Lung microvascular endothelial cell (primary cell): ENCODE measurements around the gene PPP1R37. TPM values are rescaled to one million over a fixed set of nuclear protein-coding genes. Genes with fewer than 3 reads are reported as not detected.
"Not testable (repeated sequence)": the region's sequence is repeated elsewhere in the genome, so short reads cannot be mapped to it uniquely, and the experiment has no call there.

Experiments
- DNase-seq, 2 donors: peaks; one replicate each; pipeline versions ENCODE4 v3.0.0 to v3.0.0-alpha.2; 2010; ENCODE audit warnings: low read depth in 2 of 2
- total RNA-seq: library from RNA; depleted of rRNA; stranded (reverse); fragments of >200 nt; gene quantifications from 2 replicates; pipeline ENCODE4 v1.2.1, GENCODE V29; 2014

PPP1R37 gene
- total RNA-seq, 1 donor from 2014 or later, result 24.0 TPM

GRCh38 chr19:45094707-45095106 lies 1.7 kb downstream of the PPP1R37 start:
- DNase-seq, result no peak

GRCh38 chr19:45095496-45096413 lies 2.8 kb downstream of the PPP1R37 start:
- DNase-seq, result no peak

GRCh38 chr19:45096700-45097099 lies 3.7 kb downstream of the PPP1R37 start:
- no peak for DNase-seq

GRCh38 chr19:45097450-45097775 lies 4.4 kb downstream of the PPP1R37 start:
- DNase-seq, result no peak

GRCh38 chr19:45097776-45098520 lies 5.0 kb downstream of the PPP1R37 start:
- DNase-seq, result peak; percentile 90 to 95

- DNase-seq, result peak; percentile 74 to 90
These were observed 5.8 kb downstream of the PPP1R37 start for GRCh38 chr19:45098521-45099466.

GRCh38 chr19:45099467-45100191 lies 6.7 kb downstream of the PPP1R37 start:
- no peak for DNase-seq

- DNase-seq, result no peak
These were observed 7.2 kb downstream of the PPP1R37 start for GRCh38 chr19:45100201-45100600.

GRCh38 chr19:45100846-45101252 lies 7.9 kb downstream of the PPP1R37 start:
- peak; percentile 27 to 31 for DNase-seq

- no peak for DNase-seq
These were observed 8.8 kb downstream of the PPP1R37 start for GRCh38 chr19:45101806-45102205.

GRCh38 chr19:45102481-45102880 lies 9.5 kb downstream of the PPP1R37 start:
- no peak for DNase-seq

- DNase-seq, result no peak
These were observed 10.2 kb downstream of the PPP1R37 start for GRCh38 chr19:45103156-45103507.

GRCh38 chr19:45103508-45104319 lies 10.7 kb downstream of the PPP1R37 start:
- DNase-seq, result no peak

- DNase-seq, result no peak
These were observed 11.8 kb downstream of the PPP1R37 start for GRCh38 chr19:45104658-45105349.

- not testable (repeated sequence) for DNase-seq
These were observed 13.4 kb downstream of the PPP1R37 start for GRCh38 chr19:45106363-45106762.

GRCh38 chr19:45107621-45108150 lies 14.7 kb downstream of the PPP1R37 start:
- DNase-seq, result peak in 1 of 2 donors; percentile 72

GRCh38 chr19:45110851-45111266 lies 17.9 kb downstream of the PPP1R37 start:
- no peak for DNase-seq

GRCh38 chr19:45112111-45112827 lies 19.3 kb downstream of the PPP1R37 start:
- no peak for DNase-seq
